GM12872 (cell line): ENCODE measurements around the gene ASB4.

ENCODE experiments used
- TF ChIP-seq, protein P1 (sequence below): IDR thresholded peaks from 3 replicates; pipeline ENCODE4 v1.5.1; 2011; ENCODE audit warnings: low read depth, mild to moderate bottlenecking, low read length, moderate library complexity; ENCODE audit not compliant: insufficient read depth

Gene ASB4

DNA sequence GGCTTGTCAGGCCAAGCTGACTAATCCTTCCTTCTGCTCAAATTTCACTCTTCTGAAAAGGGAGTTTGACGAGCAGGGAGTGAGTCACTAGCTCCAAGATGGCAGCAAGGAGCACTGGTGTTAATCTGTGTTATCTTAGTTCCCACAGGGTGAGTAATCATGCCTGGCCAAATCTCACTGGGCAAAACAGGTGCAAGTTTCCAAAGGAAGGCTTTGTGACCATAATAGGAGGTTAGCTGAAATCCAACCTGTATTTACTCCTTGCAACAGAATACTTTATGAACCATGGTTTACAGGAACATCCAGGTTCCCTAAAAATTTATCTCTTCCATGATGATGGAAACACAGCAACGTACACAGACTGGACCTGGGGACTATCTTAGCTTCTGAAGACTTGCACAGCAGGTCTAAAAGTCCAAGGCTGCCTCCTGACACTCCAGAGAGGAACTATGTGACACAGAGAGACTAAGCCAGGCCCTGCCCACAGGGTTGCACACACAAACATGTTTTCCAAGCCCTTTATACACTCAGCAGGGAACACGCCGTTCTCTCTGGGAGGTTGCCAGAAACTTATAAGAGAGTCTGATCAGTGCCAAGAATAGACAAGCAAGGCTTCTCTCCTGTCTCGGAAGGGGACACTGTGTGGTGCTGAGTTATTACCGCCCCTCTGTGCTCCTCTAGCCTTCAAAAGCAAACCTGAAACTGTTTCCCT, 64.2 kb downstream of the ASB4 start:
- TF ChIP-seq, protein P1, sequence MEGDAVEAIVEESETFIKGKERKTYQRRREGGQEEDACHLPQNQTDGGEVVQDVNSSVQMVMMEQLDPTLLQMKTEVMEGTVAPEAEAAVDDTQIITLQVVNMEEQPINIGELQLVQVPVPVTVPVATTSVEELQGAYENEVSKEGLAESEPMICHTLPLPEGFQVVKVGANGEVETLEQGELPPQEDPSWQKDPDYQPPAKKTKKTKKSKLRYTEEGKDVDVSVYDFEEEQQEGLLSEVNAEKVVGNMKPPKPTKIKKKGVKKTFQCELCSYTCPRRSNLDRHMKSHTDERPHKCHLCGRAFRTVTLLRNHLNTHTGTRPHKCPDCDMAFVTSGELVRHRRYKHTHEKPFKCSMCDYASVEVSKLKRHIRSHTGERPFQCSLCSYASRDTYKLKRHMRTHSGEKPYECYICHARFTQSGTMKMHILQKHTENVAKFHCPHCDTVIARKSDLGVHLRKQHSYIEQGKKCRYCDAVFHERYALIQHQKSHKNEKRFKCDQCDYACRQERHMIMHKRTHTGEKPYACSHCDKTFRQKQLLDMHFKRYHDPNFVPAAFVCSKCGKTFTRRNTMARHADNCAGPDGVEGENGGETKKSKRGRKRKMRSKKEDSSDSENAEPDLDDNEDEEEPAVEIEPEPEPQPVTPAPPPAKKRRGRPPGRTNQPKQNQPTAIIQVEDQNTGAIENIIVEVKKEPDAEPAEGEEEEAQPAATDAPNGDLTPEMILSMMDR: no peak

DNA sequence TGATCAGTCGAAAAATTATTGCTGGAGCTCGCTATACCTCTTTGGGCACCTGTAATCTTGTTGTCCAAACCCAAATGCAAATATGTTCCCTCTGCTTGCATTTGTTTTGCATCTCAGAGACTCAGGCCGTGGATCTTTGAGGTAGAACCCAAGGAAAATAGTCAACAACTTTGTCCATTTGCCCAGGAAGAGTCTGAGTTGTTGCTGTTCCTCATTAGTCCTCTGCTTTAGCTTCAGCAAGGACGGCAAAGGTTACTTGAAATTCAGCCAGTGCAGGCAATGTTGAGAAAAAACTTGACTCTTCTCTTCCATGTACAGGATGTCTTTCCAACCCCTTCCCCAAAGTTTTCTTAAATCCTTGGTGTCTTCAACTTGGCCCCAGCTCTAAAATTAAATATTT, 64.8 kb downstream of the ASB4 start:
- TF ChIP-seq, protein P1: no peak

DNA sequence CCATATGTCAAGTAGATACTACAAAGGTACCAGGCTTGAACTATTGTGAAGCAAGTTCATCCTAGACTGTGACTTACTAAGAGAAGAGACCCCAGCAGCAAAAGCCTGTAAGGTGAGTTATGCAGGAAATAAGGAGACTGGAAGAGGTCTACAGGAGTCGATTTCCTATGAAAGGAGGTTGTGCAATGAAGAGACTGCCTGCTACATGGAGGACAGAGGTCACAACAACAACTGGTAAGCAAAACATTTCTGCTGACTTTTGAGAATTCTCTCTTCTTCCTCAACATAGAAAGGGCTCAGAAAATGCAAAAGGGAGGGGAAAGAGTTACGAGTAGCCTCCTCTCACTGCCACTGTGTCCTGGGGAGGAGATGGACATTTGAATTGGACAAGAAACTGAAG, 68.2 kb downstream of the ASB4 start:
- TF ChIP-seq, protein P1: no peak

DNA sequence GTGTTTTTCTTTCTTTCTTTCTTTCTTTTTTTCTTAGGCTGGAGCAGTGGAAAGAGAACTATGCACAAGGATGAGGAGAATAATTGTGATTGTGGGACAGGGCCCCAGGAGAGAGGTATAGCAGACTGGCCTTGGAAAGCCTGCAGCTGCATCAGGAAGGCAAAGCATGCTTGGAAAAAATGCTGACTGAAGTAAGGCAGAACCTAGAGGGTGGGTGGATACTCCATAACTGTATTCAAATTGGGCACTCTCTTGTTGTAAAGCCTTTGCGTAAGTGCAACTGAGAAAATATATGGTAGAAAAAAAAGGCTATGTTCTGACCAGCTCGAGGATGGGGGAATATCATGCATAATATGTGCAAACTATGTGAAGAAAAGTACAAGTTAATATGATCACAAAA, 71.0 kb downstream of the ASB4 start:
- TF ChIP-seq, protein P1: no peak

DNA sequence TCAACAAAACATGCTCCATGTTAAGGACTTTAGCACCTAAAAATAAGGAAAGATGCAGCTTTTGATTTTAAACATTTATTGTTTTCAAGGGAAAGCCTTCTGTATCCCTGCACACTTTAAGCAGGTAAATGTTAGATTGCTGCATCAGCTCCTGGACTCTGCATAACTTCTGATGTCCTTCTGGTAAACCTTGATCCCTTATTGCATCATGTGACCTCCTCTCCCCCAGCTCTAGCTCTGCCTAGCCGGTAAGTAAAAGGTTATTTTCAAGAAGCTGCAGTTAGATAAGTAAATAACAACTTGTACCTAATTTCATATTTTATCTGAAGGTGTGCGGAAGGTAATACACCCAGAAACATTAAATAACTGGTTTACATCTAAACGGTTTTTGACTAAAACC, 73.1 kb downstream of the ASB4 start:
- TF ChIP-seq, protein P1: no peak

DNA sequence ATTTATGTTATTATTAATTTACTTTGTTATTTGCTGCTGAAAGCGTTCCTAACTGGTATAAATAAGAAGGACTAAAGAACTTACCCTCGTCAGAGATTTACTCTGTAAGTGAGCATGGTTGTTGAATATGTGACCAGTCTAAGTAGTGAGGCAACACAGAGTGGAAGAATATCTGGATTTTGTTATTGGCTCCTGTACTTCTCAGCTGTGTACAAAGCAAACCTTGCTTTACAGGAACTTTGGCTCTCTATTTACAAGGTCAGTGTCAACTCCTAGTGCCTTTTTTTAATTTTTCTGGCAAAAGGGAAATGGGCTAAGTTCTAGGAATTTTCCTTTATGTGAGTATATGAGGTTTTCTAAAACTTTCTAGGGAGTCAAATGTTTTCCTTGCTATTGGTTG, 74.9 kb downstream of the ASB4 start:
- TF ChIP-seq, protein P1: no peak

DNA sequence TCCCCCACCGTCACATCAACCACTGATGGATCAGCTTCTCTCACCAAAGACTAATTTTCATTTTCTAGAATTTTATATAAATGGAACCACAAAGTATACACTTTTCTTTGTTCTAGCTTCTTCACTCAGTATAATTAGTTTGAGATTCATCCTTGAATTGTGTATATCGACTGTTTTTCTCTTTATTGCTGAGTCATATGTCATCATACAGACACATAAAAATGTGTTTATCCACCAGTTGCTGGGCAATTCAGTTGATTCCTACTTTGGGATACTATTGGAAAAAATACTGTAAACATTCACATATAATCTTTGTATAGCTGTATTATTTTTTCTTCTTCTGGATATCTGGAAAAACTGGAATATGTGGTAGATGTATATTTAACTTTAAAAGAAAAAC, 84.0 kb downstream of the ASB4 start:
- TF ChIP-seq, protein P1: no peak
